Activated CD4-positive, alpha-beta T cell treated with anti-CD3 and anti-CD28 coated beads, Interleukin-2, amount 10 ng/mL, durations not matched to agents 24 days and 14 days (primary cell): ENCODE results near the gene TSBP1. TPM values are rescaled to one million over a fixed set of nuclear protein-coding genes. Genes with fewer than 3 reads are reported as not detected.
"Not testable (repeated sequence)": the region's sequence is repeated elsewhere in the genome, so short reads cannot be mapped to it uniquely, and the experiment has no call there.

ENCODE experiments used
- DNase-seq: peaks from one replicate; pipeline ENCODE4 v3.0.0; 2022
- H3K27ac Mint-ChIP-seq: one replicate; pipeline ENCODE4 v1.8.0; 2022; ENCODE audit warnings: mild to moderate bottlenecking, mixed read lengths
- H3K27me3 Mint-ChIP-seq: one replicate; pipeline ENCODE4 v1.8.0; 2022; ENCODE audit warnings: mixed read lengths
- H3K36me3 Mint-ChIP-seq: one replicate; pipeline ENCODE4 v1.8.0; 2022; ENCODE audit warnings: low read depth, mild to moderate bottlenecking, mixed read lengths
- H3K4me1 Mint-ChIP-seq: one replicate; pipeline ENCODE4 v1.8.0; 2021; ENCODE audit warnings: mixed read lengths
- H3K4me3 Mint-ChIP-seq: one replicate; pipeline ENCODE4 v1.8.0; 2022; ENCODE audit warnings: mild to moderate bottlenecking, moderate library complexity, mixed read lengths
- H3K9me3 Mint-ChIP-seq: one replicate; pipeline ENCODE4 v1.8.0; 2021; ENCODE audit warnings: mixed read lengths
- intact Hi-C: fragments of 100-400 bp; cut with micrococcal nuclease; formaldehyde crosslinking; loops from one replicate; pipeline ENCODE4 v1.15.1; 2023
- total RNA-seq: library from RNA; stranded (reverse); gene quantifications from 2 replicates; pipeline ENCODE4 v1.2.3, GENCODE V29; 2022

Gene TSBP1
- total RNA-seq, 1 donor from 2014 or later, result not detected

DNA sequence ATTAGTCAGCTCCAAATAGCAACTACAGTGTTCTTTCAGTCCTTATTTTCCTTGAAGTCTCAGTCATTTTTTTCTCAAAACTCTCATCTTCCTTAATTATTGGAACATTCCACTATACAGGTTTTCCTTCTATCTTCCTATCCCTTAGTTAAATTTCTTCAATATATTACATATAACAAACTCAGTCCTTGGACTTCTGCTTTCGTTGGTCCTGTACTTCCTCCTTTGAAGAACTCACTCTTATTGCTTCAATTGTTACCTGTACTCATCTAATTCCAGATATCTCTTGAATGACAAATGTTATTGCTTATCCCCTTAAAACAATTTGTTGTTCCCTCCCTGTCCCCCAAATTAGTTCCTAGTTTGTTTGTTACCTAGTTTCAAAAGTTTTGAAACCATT lies 80.2 kb downstream of the TSBP1 start:
- no peaks in the 10 kb centered on the region for H3K9me3 Mint-ChIP-seq
- H3K27ac Mint-ChIP-seq, result no peak overlapping the region
- H3K4me3 Mint-ChIP-seq, result no peak overlapping the region
- H3K36me3 Mint-ChIP-seq, result no peaks in the 10 kb centered on the region
- no peaks in the 10 kb centered on the region for H3K4me1 Mint-ChIP-seq
- H3K27me3 Mint-ChIP-seq, result peaks cover 56% of the 10 kb centered on the region
- no peak for DNase-seq
- intact Hi-C loops, result no loop called here

DNA sequence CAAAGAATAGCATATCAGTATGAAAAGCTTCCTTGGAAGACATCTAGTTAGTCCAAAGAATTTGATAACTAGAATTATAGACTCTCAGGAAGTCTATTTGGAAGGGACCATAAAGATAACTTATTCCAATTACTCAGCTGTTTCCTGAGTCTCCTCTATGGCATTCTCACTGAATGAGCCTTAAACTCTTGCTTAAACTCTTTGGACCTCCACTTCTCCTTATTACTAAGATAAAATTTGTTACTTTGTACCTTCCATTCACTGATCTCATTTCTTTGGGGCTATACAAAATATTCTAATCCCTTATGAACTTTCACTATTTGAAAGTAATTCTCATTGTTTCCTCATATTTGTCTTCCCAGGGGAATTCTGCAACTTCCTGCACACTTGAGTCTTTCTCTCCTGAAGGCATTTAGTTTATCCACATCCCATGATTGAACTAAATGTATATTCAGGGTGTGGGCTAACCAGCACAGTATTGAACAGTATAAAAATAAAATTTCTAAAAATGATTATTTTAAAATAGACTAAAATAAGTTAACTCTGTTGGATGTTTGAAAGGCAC lies 80.7 kb downstream of the TSBP1 start:
- no peak overlapping the region for H3K27ac Mint-ChIP-seq
- no peak for DNase-seq
- intact Hi-C loops, result no loop called here
- no peaks in the 10 kb centered on the region for H3K9me3 Mint-ChIP-seq
- H3K36me3 Mint-ChIP-seq, result no peaks in the 10 kb centered on the region
- H3K27me3 Mint-ChIP-seq, result peaks cover 55% of the 10 kb centered on the region
- no peak overlapping the region for H3K4me3 Mint-ChIP-seq
- no peaks in the 10 kb centered on the region for H3K4me1 Mint-ChIP-seq

DNA sequence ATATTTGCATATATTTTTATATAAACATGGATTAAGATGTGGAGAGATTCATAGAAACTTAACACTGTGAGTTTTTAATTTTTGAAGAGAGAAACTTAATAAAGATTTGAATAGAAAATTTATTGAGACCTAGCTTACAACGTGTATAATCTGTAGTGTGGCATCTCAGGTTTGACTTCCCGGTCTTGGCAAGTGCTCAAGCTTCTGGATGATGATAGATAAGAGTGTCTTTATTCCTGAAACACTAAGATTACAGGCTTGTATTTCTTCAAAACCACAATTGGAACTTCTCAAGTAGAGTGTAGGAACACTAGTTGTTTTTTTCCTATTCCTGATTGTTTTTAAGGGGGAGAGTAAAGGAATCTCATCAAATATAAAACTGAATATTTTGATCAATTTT lies 83.3 kb downstream of the TSBP1 start:
- Mint-ChIP-seq H3K9me3 (no peaks in the 10 kb centered on the region), H3K27me3 (peaks cover 55% of the 10 kb centered on the region), H3K36me3 (no peaks in the 10 kb centered on the region)

DNA sequence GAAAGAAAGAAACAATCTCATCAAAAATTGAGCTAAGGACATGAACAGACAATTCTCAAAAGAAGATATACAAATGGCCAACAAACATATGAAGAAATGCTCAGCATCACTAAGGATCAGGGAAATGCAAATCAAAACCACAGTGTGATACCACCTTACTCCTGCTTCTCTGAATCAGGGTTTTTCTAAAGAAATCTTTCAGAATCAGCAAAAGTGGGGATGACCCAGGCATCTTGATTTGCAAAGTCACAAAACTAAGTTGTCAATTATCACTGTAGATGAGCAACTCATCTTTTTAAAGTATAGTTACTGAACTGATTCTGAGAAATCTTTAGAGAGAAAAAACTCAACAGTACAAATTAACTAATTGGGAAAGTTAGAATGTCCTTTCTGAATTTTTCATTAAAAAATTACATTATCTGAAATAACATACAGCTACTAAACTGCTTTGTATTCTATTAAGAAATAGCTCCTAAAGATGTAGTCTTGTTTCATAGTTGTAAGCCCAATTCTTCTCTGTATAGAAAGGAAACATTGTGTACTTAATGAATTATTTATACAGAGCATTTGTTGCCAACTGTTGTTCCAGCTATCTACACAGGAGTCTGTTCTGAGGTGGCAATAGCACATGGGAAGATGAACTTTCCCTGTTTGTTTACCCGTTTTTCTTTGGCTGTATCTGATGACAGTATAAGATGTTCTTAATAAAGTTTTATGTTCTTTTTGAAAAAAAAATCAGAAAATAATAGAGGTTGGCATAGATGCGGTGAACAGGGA lies 97.7 kb downstream of the TSBP1 start:
- Mint-ChIP-seq H3K27me3 (peaks cover 36% of the 10 kb centered on the region), H3K4me1 (peaks cover 23% of the 10 kb centered on the region), H3K9me3 (peaks cover 29% of the 10 kb centered on the region)
- H3K27ac Mint-ChIP-seq, H3K4me3 Mint-ChIP-seq, DNase-seq, intact Hi-C loops, H3K36me3 Mint-ChIP-seq: not testable (repeated sequence)

More for the DNA sequence above, 83.3 kb downstream of the TSBP1 start:
- H3K4me1 Mint-ChIP-seq, result no peaks in the 10 kb centered on the region
- peak; percentile 1 for DNase-seq
- H3K27ac Mint-ChIP-seq, result no peak overlapping the region
- no peak overlapping the region for H3K4me3 Mint-ChIP-seq
- intact Hi-C loops, result no loop called here

DNA sequence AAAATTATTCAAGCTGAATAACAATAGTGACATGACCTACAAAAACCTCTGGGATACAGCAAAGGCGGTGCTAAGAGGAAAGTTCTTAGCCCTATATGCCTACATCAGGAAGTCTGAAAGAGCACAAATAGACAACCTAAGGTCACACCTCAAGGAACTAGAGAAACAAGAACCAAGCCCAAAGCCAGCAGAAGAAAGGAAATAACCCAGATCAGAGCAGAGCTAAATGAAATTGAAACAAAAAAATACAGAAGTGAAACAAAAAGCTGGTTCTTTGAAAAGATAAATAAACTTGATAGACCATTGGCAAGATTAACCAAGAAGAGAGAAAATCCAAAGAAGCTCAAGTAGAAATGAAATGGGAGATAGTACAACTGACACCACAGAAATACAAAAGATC lies 100.3 kb downstream of the TSBP1 start:
- Mint-ChIP-seq H3K4me3 (peak overlapping the region; percentile 46), H3K9me3 (peaks cover 21% of the 10 kb centered on the region), H3K27me3 (peaks cover 31% of the 10 kb centered on the region), H3K27ac (peak overlapping the region; percentile 43), H3K36me3 (peaks cover 5% of the 10 kb centered on the region), H3K4me1 (peaks cover 23% of the 10 kb centered on the region)
- intact Hi-C loops, result no loop called here
- DNase-seq, result peak; percentile 74

DNA sequence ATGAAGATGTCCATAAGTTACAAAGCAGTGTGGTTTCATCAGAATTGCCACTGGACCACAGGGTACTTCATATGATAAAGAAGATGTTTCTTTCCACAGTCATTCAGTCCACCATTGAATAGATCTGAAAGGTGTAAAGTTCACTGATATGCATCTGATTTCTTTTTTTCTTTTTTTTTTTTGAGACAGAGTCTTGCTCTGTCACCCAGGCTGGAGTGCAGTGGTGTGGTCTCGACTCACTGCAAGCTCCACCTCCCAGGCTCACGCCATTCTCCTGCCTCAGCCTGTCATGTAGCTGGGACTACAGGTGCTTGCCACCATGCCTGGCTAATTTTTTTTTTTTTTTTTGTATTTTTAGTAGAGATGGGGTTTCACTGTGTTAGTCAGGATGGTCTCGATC lies 103.2 kb downstream of the TSBP1 start:
- H3K9me3 Mint-ChIP-seq, result peaks cover 18% of the 10 kb centered on the region
- peaks cover 20% of the 10 kb centered on the region for H3K4me1 Mint-ChIP-seq
- DNase-seq, intact Hi-C loops, H3K36me3 Mint-ChIP-seq, H3K27ac Mint-ChIP-seq, H3K4me3 Mint-ChIP-seq: not testable (repeated sequence)
- H3K27me3 Mint-ChIP-seq, result peaks cover 32% of the 10 kb centered on the region

DNA sequence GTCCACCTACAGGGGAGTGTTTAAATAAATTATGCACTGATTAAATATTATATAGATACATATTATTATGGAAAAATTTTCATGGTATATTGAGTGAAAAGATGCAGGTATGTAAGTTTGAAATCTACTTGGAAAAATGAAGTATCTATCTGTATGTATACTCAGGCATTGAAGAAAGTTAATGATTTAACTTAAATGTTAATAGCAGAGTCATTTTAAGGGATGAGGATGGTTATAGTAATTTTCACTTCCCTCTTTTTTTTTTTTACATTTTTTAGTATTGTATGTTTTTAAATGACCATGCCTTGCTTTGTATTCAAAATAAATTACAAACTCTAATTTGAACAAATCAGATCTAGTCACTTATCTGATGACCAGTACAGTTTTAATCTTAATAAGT lies 104.7 kb downstream of the TSBP1 start:
- intact Hi-C loops, result no loop called here
- H3K27me3 Mint-ChIP-seq, result peaks cover 22% of the 10 kb centered on the region
- H3K4me1 Mint-ChIP-seq, result peaks cover 12% of the 10 kb centered on the region
- H3K9me3 Mint-ChIP-seq, result peaks cover 10% of the 10 kb centered on the region
- no peak overlapping the region for H3K4me3 Mint-ChIP-seq
- peaks cover 3% of the 10 kb centered on the region for H3K36me3 Mint-ChIP-seq
- DNase-seq, result no peak
- no peak overlapping the region for H3K27ac Mint-ChIP-seq

DNA sequence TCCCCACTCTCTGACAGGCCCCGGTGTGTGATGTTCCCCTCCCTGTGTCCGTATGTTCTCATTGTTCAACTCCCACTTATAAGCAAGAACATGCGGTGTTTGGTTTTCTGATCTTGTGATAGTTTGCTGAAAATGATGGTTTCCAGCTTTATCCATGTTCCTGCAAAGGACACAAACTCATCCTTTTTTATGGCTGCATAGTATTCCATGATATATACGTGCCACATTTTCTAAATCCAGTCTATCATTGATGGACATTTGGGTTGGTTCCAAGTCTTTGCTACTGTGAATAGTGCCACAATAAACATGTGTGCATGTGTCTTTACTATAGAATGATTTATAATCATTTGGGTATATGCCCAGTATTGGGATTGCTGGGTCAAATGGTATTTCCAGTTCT lies 114.4 kb downstream of the TSBP1 start:
- peaks cover 52% of the 10 kb centered on the region for H3K27me3 Mint-ChIP-seq
- intact Hi-C loops, result loop anchor here (5.0 kb wide), 1 partner anchor 110 kb away; no protein-coding TSS in a partner anchor
- H3K4me1 Mint-ChIP-seq, result peaks cover 18% of the 10 kb centered on the region
- not testable (repeated sequence) for H3K27ac Mint-ChIP-seq, H3K36me3 Mint-ChIP-seq, DNase-seq, H3K4me3 Mint-ChIP-seq
- peaks cover 19% of the 10 kb centered on the region for H3K9me3 Mint-ChIP-seq

DNA sequence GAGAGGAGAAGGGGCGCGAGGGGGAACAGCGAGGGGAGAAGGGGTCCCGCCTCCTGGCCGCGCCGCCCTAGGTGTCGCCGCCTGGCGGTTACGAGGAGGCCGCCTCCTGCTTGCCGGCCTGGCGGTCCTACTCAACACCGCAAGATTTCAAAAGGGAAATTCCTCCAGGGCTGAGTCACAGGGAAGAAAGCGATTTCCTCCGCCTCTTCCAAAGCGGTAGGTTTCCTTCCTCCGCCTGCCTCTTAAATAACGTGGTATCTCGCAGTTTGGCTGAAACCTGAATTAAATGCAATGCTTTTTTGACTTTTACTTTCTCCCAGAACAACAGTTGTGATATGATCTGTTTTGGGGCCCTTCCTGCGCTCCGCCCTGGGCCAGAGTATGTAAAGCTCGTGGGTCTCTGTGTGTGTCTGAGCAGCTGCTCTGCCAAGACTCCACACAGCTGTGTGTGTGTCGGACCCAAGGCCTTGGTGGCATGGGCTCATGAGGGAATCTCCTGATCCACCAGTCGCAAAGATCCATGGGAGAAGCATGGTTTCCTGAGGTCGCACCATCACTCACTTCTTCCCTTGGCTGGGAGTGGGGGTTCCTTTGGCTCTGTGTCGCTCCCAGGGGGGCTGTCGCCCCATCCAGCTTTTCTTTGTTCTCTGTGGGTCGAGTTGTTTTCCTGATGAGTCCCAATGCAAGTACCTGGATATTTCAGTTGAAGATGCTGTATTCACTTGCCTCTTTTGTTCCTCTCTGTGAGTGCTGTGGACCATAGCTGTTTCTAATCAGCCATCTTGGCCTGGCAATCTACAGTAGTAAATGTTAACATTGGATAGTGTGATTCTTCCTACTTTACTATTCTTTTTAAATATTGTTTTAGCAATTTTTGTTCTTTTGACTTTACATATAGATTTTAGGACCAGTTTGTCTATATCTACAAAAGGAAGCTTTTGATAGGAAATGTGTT lies 116.2 kb downstream of the TSBP1 start:
- peaks cover 10% of the 10 kb centered on the region for H3K9me3 Mint-ChIP-seq
- H3K27me3 Mint-ChIP-seq, result peaks cover 49% of the 10 kb centered on the region
- peaks cover 22% of the 10 kb centered on the region for H3K4me1 Mint-ChIP-seq
- H3K36me3 Mint-ChIP-seq, result no peaks in the 10 kb centered on the region
- peak overlapping the region; percentile 58 for H3K4me3 Mint-ChIP-seq
- DNase-seq, result peak; percentile 85
- intact Hi-C loops, result loop anchor here (5.0 kb wide), 1 partner anchor 112 kb away; no protein-coding TSS in a partner anchor
- peak overlapping the region; percentile 31 for H3K27ac Mint-ChIP-seq

DNA sequence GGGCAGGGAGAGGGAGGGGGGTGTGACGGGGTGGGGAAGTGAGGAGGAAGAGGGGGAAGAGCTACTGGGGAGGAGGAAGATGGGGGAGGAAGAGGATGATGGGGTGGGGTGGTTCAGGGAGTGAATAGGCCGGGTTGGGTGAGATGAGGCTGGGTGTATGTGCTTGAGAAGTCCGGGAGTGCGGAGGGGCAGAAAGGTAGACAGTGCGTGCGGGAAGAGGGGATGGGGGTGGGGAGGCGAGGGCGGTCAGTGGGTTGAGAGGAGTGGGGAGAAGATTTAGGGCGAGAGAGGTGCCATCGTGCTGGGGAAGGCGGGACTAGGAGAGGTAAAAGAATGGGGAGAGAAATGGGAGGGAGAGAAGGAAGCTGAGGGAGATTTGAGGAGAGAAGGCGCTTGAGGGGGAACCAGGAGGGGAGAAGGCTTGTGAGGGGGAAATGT lies 116.9 kb downstream of the TSBP1 start:
- Mint-ChIP-seq H3K36me3 (no peaks in the 10 kb centered on the region), H3K27me3 (peaks cover 42% of the 10 kb centered on the region), H3K27ac (peak overlapping the region; percentile 31), H3K4me1 (peaks cover 22% of the 10 kb centered on the region), H3K9me3 (peaks cover 9% of the 10 kb centered on the region), H3K4me3 (peak overlapping the region; percentile 58)
- intact Hi-C loops, result loop anchor here (5.0 kb wide), 2 partner anchors 113 to 413 kb away; partner anchors contain the start of gene HLA-DQB1
- DNase-seq, result no peak

DNA sequence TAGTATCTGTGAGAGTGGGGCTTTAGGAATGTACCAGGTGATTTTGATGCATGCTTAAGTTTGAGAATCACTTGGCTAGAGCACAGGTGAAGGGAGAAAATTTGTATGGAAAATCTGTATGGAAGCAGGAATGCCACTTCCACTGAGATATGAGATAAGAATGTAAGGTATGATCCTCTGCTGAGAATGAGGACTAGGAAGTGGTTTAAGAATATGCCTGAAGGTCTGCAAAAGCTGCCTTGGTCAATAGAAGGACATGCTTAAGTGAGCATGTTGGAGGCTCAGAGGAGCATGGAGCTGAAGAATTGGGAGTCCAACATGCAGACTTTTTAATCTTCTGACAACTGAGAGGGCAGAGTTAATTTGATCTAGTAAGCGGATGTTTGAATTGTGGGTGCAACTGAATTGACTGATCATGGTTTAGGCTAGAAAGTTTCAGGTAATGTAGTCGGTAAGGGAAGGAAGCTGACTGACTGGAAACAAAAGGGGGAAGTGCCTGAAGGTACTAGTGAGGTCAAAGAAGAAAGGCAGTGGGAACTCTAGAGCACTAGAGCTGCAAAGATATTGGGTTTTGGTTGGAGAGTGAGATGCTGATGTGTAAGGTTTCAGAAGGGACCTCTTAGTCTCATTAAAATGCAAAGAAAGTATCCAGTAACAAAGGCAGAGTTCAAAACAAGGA lies 119.2 kb downstream of the TSBP1 start:
- no peak overlapping the region for H3K4me3 Mint-ChIP-seq
- no peak overlapping the region for H3K27ac Mint-ChIP-seq
- intact Hi-C loops, result loop anchor here (5.0 kb wide), 1 partner anchor 415 kb away; the partner anchor contains the start of gene HLA-DQB1
- no peak for DNase-seq
- H3K36me3 Mint-ChIP-seq, result no peaks in the 10 kb centered on the region
- H3K4me1 Mint-ChIP-seq, result peaks cover 22% of the 10 kb centered on the region
- no peaks in the 10 kb centered on the region for H3K9me3 Mint-ChIP-seq
- peaks cover 30% of the 10 kb centered on the region for H3K27me3 Mint-ChIP-seq

DNA sequence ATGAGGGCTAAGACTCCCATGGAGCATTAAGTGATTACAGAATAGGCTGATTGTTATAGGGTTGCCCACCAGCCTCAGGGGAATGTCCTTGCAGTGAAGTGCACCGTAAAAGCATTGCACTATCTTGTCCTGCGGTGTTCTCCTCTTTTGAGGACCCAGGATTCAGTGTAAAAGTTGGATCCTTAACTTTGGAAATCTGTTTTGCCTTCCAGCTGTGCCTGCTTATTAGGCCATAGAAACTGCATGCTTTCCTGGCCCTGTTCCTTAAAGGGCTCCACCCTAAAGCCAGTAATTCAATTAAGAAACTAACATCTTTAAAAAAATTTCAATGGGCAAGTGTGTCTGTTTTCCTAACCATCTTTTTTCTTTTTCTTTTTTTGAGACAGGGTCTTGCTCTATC lies 122.4 kb downstream of the TSBP1 start:
- Mint-ChIP-seq H3K4me3 (no peak overlapping the region), H3K36me3 (no peaks in the 10 kb centered on the region), H3K9me3 (no peaks in the 10 kb centered on the region), H3K27ac (no peak overlapping the region), H3K4me1 (peaks cover 16% of the 10 kb centered on the region), H3K27me3 (peaks cover 27% of the 10 kb centered on the region)
- no peak for DNase-seq
- intact Hi-C loops, result loop anchor here (5.0 to 10.0 kb wide), 2 partner anchors 163 to 546 kb away; no protein-coding TSS in a partner anchor

DNA sequence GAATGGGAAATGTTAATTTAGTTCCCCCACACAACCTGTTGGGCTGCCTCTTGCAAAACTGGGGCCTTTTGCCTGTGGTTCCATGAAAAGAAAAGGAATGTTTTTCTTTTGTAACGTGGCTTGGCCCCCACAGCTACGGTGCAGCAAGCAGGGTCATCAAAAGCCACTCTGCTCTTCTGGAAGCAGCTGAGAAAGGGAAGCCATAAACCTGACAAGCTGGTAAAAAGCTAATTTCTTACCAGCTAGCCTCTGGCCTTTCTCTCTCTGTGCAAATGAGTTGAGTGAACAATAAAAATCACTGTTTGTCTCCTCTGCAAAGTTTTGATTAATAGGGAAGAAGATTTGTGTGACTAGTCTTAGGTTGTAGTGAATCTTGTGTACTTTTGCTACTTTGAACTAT lies 124.3 kb downstream of the TSBP1 start:
- Mint-ChIP-seq H3K4me3 (no peak overlapping the region), H3K9me3 (no peaks in the 10 kb centered on the region), H3K27me3 (peaks cover 34% of the 10 kb centered on the region), H3K27ac (no peak overlapping the region), H3K4me1 (peaks cover 13% of the 10 kb centered on the region), H3K36me3 (no peaks in the 10 kb centered on the region)
- intact Hi-C loops, result loop anchor here (5.0 to 10.0 kb wide), 2 partner anchors 165 to 547 kb away; no protein-coding TSS in a partner anchor
- DNase-seq, result no peak
